Measurements from ENCODE around the gene TCAIM.
A peak's percentile ranks its signal among the peaks of the same experiment; 100 is the strongest.

DNA sequence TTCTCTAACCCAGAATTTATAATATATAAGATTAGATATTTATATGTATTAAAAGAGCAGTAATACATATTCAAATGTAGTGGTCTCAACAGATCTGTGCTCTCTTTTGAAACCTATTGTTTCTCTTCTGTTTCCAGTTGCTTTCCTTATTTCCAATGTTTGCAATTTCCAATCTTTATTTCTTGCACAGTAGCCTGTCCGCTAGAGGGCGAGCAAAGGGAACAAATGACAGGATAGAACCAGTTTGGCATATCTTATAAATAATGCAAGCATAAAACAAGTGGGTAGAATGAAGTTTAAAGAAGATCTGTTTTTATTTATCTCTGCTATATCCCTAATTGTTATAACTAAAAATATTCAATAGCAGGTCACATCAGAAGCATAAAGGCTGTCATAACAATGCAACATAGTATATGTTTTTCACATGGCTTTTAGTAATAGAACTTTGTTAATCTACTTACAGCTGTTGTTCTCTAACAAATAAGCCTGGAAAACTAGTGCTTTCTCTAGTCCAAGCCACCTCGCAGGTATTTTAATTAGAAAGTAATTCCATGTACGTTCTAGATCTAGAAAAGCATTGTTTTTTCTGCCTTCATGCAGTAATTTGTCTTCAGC lies 15.1 kb upstream of the TCAIM start:
- TF ChIP-seq, protein P1, sequence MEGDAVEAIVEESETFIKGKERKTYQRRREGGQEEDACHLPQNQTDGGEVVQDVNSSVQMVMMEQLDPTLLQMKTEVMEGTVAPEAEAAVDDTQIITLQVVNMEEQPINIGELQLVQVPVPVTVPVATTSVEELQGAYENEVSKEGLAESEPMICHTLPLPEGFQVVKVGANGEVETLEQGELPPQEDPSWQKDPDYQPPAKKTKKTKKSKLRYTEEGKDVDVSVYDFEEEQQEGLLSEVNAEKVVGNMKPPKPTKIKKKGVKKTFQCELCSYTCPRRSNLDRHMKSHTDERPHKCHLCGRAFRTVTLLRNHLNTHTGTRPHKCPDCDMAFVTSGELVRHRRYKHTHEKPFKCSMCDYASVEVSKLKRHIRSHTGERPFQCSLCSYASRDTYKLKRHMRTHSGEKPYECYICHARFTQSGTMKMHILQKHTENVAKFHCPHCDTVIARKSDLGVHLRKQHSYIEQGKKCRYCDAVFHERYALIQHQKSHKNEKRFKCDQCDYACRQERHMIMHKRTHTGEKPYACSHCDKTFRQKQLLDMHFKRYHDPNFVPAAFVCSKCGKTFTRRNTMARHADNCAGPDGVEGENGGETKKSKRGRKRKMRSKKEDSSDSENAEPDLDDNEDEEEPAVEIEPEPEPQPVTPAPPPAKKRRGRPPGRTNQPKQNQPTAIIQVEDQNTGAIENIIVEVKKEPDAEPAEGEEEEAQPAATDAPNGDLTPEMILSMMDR (optimal IDR thresholded peaks at IDR 0.05 in 1 of 3, IDR thresholded peaks at IDR 0.05 in 1 of 3, conservative IDR thresholded peaks at IDR 0.05 in 1 of 3; ENCODE audit: extremely low read depth in 1 of 3, insufficient read depth in 2 of 3, low read length in 3 of 3), result peak; percentile 46 to 71 (median 66)
- TF ChIP-seq EZH2 (IDR thresholded peaks at IDR 0.05; ENCODE audit: low read length), result no peak
